ENCODE data around the gene ATP6V1E1. TPM values are rescaled to one million over a fixed set of nuclear protein-coding genes. Genes with fewer than 3 reads are reported as not detected.
A peak's percentile ranks its signal among the peaks of the same experiment; 100 is the strongest.
"Not testable (repeated sequence)": the region's sequence is repeated elsewhere in the genome, so short reads cannot be mapped to it uniquely, and the experiment has no call there.

Gene ATP6V1E1
- total and polyA plus RNA-seq, 2 experiments from 2014 or later, result 75.2 to 113 TPM

DNA sequence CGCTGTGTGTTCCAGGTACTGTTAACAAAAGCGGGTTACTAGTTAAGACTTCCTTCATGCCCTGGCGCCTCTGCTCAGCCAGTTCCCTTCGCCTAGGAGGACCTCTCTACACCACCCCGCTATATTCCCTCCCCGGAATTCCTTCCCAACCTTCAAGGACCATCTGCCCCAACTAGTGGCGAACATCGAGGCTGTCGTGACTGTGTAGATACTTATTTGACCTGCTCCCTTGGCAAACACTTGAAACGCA lies 9.6 kb upstream of the ATP6V1E1 start:
- TF ChIP-seq, protein P1, sequence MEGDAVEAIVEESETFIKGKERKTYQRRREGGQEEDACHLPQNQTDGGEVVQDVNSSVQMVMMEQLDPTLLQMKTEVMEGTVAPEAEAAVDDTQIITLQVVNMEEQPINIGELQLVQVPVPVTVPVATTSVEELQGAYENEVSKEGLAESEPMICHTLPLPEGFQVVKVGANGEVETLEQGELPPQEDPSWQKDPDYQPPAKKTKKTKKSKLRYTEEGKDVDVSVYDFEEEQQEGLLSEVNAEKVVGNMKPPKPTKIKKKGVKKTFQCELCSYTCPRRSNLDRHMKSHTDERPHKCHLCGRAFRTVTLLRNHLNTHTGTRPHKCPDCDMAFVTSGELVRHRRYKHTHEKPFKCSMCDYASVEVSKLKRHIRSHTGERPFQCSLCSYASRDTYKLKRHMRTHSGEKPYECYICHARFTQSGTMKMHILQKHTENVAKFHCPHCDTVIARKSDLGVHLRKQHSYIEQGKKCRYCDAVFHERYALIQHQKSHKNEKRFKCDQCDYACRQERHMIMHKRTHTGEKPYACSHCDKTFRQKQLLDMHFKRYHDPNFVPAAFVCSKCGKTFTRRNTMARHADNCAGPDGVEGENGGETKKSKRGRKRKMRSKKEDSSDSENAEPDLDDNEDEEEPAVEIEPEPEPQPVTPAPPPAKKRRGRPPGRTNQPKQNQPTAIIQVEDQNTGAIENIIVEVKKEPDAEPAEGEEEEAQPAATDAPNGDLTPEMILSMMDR (IDR thresholded peaks at IDR 0.05; ENCODE audit: low read depth, low read length), result peak; percentile 11
- no peak for DNase-seq (ENCODE audit: low read depth in 1 of 2, low spot score in 1 of 2)
- Histone ChIP-seq H3K4me3 (peak overlapping the region; percentile 83), H3K36me3 (no peaks in the 10 kb centered on the region), H3K27me3 (no peaks in the 10 kb centered on the region), H3K4me1 (ENCODE audit: low read depth) (peaks cover 6% of the 10 kb centered on the region), H3K27ac (peak overlapping the region; percentile 100), H3K9me3 (ENCODE audit: low read depth) (no peaks in the 10 kb centered on the region)

GRCh38 chr22:17637490-17638181 lies 9.1 kb upstream of the ATP6V1E1 start:
- Histone ChIP-seq H3K9me3 (ENCODE audit: low read depth) (no peaks in the 10 kb centered on the region), H3K4me1 (ENCODE audit: low read depth) (peaks cover 6% of the 10 kb centered on the region), H3K27ac (peak overlapping the region; percentile 100), H3K27me3 (no peaks in the 10 kb centered on the region), H3K4me3 (peak overlapping the region; percentile 83), H3K36me3 (no peaks in the 10 kb centered on the region)
- DNase-seq (ENCODE audit: low read depth in 1 of 2, low spot score in 1 of 2), result no peak
- TF ChIP-seq, protein P1 (IDR thresholded peaks at IDR 0.05; ENCODE audit: low read depth, low read length), result no peak

DNA sequence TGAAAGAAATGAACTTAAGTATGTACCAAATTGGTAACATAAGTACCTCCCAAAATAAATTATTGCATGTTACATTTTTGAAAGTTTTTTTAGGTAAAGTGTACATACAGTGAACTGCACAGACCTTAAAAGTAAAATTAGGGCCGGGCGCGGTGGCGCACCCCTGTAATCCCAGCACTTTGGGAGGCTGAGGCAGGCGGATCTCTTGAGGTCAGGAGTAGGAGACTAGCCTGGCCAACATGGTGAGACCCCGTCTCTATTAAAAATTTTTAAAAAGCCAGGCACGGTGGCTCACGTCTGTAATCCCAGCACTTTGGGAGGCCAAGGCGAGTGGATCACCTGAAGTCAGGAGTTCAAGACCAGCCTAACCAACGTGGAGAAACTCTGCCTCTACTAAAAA lies 8.3 kb upstream of the ATP6V1E1 start:
- not testable (repeated sequence) for H3K9me3 ChIP-seq (ENCODE audit: low read depth); DNase-seq (ENCODE audit: low read depth in 1 of 2, low spot score in 1 of 2); H3K27me3 ChIP-seq; H3K4me1 ChIP-seq (ENCODE audit: low read depth); H3K4me3 ChIP-seq; H3K36me3 ChIP-seq
- H3K27ac ChIP-seq, result peak overlapping the region; percentile 100

DNA sequence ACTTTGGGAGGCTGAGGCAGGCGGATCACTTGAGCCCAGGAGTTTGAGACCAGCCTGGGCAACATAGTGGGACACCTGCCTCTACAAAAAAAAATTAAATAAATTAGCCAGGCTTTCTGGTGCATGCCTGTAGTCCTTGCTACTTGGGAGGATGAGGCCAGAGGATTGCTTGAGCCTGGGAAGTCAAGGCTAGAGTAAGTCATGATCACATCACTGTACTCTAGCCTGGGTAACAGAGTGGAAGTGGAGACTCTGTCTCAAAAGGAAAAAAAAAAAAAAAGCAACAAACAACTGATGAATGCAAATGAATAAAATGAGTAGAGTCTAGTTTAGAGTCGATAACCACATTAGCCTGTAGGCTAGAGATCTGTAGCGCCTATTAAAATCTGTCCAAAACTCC lies 6.1 kb upstream of the ATP6V1E1 start:
- no peak for DNase-seq (ENCODE audit: low read depth in 1 of 2, low spot score in 1 of 2)
- Histone ChIP-seq H3K27me3 (no peaks in the 10 kb centered on the region), H3K9me3 (ENCODE audit: low read depth) (no peaks in the 10 kb centered on the region), H3K4me1 (ENCODE audit: low read depth) (peaks cover 6% of the 10 kb centered on the region), H3K36me3 (no peaks in the 10 kb centered on the region), H3K27ac (no peak overlapping the region), H3K4me3 (no peak overlapping the region)
- TF ChIP-seq, protein P1 (IDR thresholded peaks at IDR 0.05; ENCODE audit: low read depth, low read length), result no peak

- H3K27ac ChIP-seq, result no peak overlapping the region
- no peak for DNase-seq (ENCODE audit: low read depth in 1 of 2, low spot score in 1 of 2)
- peaks cover 6% of the 10 kb centered on the region for H3K4me1 ChIP-seq (ENCODE audit: low read depth)
- H3K27me3 ChIP-seq, result no peaks in the 10 kb centered on the region
- no peaks in the 10 kb centered on the region for H3K9me3 ChIP-seq (ENCODE audit: low read depth)
- H3K36me3 ChIP-seq, result no peaks in the 10 kb centered on the region
- H3K4me3 ChIP-seq, result no peak overlapping the region
- TF ChIP-seq, protein P1 (IDR thresholded peaks at IDR 0.05; ENCODE audit: low read depth, low read length), result no peak
These were observed 5.4 kb upstream of the ATP6V1E1 start for GRCh38 chr22:17633998-17634323.

DNA sequence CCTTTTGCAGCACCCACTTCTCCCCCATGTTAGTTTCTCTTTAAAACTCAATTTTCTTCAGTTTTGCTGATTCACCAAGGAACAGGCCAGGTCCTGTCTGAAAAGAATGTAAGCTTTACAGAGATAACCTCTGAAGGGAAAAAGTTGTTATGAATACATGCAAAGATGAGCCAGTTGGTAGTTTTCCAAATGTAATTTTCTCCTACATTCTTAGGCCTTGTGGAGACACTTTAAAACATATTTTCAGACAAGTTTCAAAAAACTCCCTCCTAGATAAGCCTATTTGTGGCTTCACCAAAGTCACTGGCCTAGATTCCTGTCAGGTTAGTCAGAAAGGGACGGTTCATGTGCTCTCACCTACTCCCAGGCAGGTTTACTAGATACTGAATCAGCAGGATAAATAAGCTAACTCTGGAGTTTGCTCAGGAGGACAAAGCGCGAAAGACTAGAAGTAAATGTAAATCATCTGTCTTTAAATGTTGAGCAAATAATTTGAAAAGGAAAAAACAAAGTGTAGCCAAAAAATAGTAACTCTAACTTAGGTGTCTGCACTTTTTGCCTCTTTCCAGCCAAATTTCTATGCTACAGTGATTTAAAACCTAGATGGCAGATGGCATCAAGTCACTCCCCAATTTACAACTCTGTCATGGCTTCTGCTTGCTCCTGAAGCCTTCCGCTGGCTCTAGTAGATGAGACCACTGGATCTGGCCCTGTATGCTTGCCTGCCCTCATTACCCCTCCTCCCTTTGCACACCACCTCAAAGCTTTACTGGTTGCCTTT lies 4.9 kb upstream of the ATP6V1E1 start:
- H3K27me3 ChIP-seq, result no peaks in the 10 kb centered on the region
- TF ChIP-seq, protein P1 (IDR thresholded peaks at IDR 0.05; ENCODE audit: low read depth, low read length), result no peak
- H3K9me3 ChIP-seq (ENCODE audit: low read depth), result no peaks in the 10 kb centered on the region
- H3K4me3 ChIP-seq, result no peak overlapping the region
- peaks cover 6% of the 10 kb centered on the region for H3K4me1 ChIP-seq (ENCODE audit: low read depth)
- DNase-seq (ENCODE audit: low read depth in 1 of 2, low spot score in 1 of 2), result peak in 1 of 2 donors; percentile 81
- no peaks in the 10 kb centered on the region for H3K36me3 ChIP-seq
- H3K27ac ChIP-seq, result peak overlapping the region; percentile 37
